ENCODE measurements around the gene SETD1A. TPM values are rescaled to one million over a fixed set of nuclear protein-coding genes. Genes with fewer than 3 reads are reported as not detected.

Gene SETD1A
- total and polyA plus RNA-seq, 2 of the 4 experiments (the other 2 are of a cell fraction), result 0.54 to 5.8 TPM

GRCh38 chr16:31029272-31029671, 71.7 kb downstream of the SETD1A start:
- H2BK120ac ChIP-seq (ENCODE audit: low read depth, low read length), result no peak overlapping the region
- H3K18ac ChIP-seq (ENCODE audit: low read depth, low read length), result no peak overlapping the region
- no peak for TF ChIP-seq RAD21 (IDR thresholded peaks at IDR 0.05; ENCODE audit: low read length)
- no peak for TF ChIP-seq RFX5 (IDR thresholded peaks at IDR 0.05; ENCODE audit: low read depth, low read length)
- no peak for TF ChIP-seq NFE2L2 (IDR thresholded peaks at IDR 0.05; ENCODE audit: low read depth, low read length)
- TF ChIP-seq USF2 (IDR thresholded peaks at IDR 0.05; ENCODE audit: low read depth, low read length), result no peak
- TF ChIP-seq RCOR1 (IDR thresholded peaks at IDR 0.05; ENCODE audit: insufficient replicate concordance, low read length), result no peak
- TF ChIP-seq CHD1 (IDR thresholded peaks at IDR 0.05; ENCODE audit: low read depth, low read length), result no peak
- TF ChIP-seq ELK1 (IDR thresholded peaks at IDR 0.05; ENCODE audit: borderline replicate concordance, low read depth, low read length), result no peak
- TF ChIP-seq SMC3 (IDR thresholded peaks at IDR 0.05; ENCODE audit: low read depth, low read length), result no peak
- no peak for TF ChIP-seq MAFK (IDR thresholded peaks at IDR 0.05; ENCODE audit: low read depth, low read length)
- no peak for TF ChIP-seq CEBPB (IDR thresholded peaks at IDR 0.05; ENCODE audit: low read depth, low read length)
- TF ChIP-seq POLR2A (IDR thresholded peaks at IDR 0.05; ENCODE audit: low read depth, low read length), result no peak
- TF ChIP-seq BHLHE40 (IDR thresholded peaks at IDR 0.05; ENCODE audit: low read depth, low read length), result no peak
- no peak for TF ChIP-seq FOS (IDR thresholded peaks at IDR 0.05; ENCODE audit: low read depth, low read length)
- TF ChIP-seq CTCF (conservative IDR thresholded peaks at IDR 0.05; ENCODE audit: low read depth, low read length), result no peak
- TF ChIP-seq MAZ (IDR thresholded peaks at IDR 0.05; ENCODE audit: borderline replicate concordance, low read depth, low read length), result no peak
- H3K23ac ChIP-seq (ENCODE audit: low read depth, low read length), result no peak overlapping the region
- no peak overlapping the region for H3K4ac ChIP-seq (ENCODE audit: low read depth, low read length)
- intact Hi-C loops (cut with micrococcal nuclease), result no loop called here
- peaks cover 3% of the 10 kb centered on the region for H3K4me1 ChIP-seq (ENCODE audit: control insufficient read depth, insufficient read depth, low read length)
- no peaks in the 10 kb centered on the region for H3K9me3 ChIP-seq (ENCODE audit: control insufficient read depth, insufficient read depth, low read length)
- H4K91ac ChIP-seq (ENCODE audit: insufficient read depth, low read depth, low read length), result no peak overlapping the region
- H3K9me1 ChIP-seq (ENCODE audit: insufficient read depth, low read length), result peaks cover under 1% of the 10 kb centered on the region; the same call in 1 of the 2 replicates
- H4K5ac ChIP-seq (ENCODE audit: low read depth, low read length), result no peak overlapping the region
- no peak overlapping the region for H4K8ac ChIP-seq (ENCODE audit: low read depth in 2 of 2, low read length in 2 of 2)
- H2AK5ac ChIP-seq (ENCODE audit: low read depth, low read length), result 0 out of 2 replicates have a peak overlapping the region, but pooled peaks have one; percentile 23
- H2BK15ac ChIP-seq (ENCODE audit: low read depth, low read length), result no peak overlapping the region
- dilution Hi-C loops (cut with HindIII; ENCODE audit: low sequenced_read_pairs, unreplicated experiment), result no loop called here
- H2AFZ ChIP-seq (replicated peaks; ENCODE audit: low read length, poor library complexity), result no peak overlapping the region
- no peaks in the 10 kb centered on the region for H3K27me3 ChIP-seq (ENCODE audit: control insufficient read depth, insufficient read depth, low read length)
- POLR2A ChIA-PET (ENCODE audit: unreplicated experiment), result no interaction called here
- H2BK20ac ChIP-seq (ENCODE audit: low read depth, low read length), result no peak overlapping the region
- no peak overlapping the region for H3K14ac ChIP-seq (replicated peaks; ENCODE audit: low read depth, low read length)
- WGBS, 2 experiments (ENCODE audit: extremely low coverage in 2 of 2, insufficient read length in 1 of 2), result no CpG with 5 or more reads among the region's 5 CpGs
- BruUV-seq (replicated peaks), result no TSS peak
- peaks cover 8 to 16% of the 10 kb centered on the region in 2 experiments; a peak in 3 of 4 replicates for H3K79me1 ChIP-seq (ENCODE audit: low read depth in 1 of 2, low read length in 2 of 2)
- DNase-seq (no peak), ATAC-seq (ENCODE audit: low read depth) (no peak)
- no peak overlapping the region for H3K56ac ChIP-seq (ENCODE audit: extremely low read depth, insufficient read depth, low read length)
- no peak overlapping the region for H3K9ac ChIP-seq (ENCODE audit: low read depth, low read length)
- CTCF ChIA-PET, result no interaction called here
- no peak overlapping the region for H3K4me2 ChIP-seq (ENCODE audit: low read depth, low read length)
- H3K36me3 ChIP-seq (ENCODE audit: control insufficient read depth, insufficient read depth, low read length), result no peaks in the 10 kb centered on the region
- no peak overlapping the region for H2BK5ac ChIP-seq (ENCODE audit: low read depth, low read length, poor library complexity, severe bottlenecking)
- peak overlapping the region; percentile 78 for H2AK9ac ChIP-seq (replicated peaks; ENCODE audit: low read depth, low read length, poor library complexity)
- H4K20me1 ChIP-seq (ENCODE audit: insufficient read depth, low read length), result peaks cover 2% of the 10 kb centered on the region; the same call in 1 of the 2 replicates
- in situ Hi-C loops (cut with MboI; ENCODE audit: low sequenced_read_pairs), result no loop called here
- no peak overlapping the region for H3K4me3 ChIP-seq (ENCODE audit: insufficient read depth, low read depth, low read length)
- no peak overlapping the region for H3K27ac ChIP-seq (ENCODE audit: insufficient read depth, low read length)

Data from IMR-90 (cell line).